Stimulated activated CD4-positive, alpha-beta T cell treated with anti-CD3 and anti-CD28 coated beads, Interleukin-4, amount 100 ng/mL, for 24 hours (primary cell): Measurements from ENCODE around the gene KRT78.
"Not testable (repeated sequence)": the region's sequence is repeated elsewhere in the genome, so short reads cannot be mapped to it uniquely, and the experiment has no call there.

ENCODE experiments used
- DNase-seq: peaks from one replicate; pipeline ENCODE4 v3.0.0-alpha.2; 2020

KRT78 gene

GRCh38 chr12:52870361-52871290 is 21.8 kb upstream of the KRT78 start:
- DNase-seq, result peak; percentile 81

DNA sequence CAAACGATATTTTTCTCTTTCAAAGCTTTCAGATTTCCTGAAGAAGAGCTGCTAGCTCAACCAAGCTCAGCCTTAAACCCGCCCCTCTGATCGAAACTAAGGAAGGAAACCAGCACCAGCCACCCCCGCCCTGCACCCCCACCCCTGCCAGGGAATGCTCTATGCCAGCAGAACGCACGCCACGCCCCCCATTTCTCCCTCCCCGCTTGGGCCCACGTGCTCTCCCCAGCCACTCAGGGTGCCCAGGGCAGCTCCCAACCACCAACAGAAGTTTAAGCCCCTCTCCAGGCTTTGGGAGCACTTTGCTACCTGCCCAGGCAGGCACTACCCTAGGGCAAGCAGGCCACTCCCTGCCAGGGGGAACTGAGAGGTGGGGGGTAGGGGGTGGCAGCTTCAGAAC is 18.8 kb upstream of the KRT78 start:
- peak; percentile 31 for DNase-seq

- DNase-seq, result no peak
Observed at GRCh38 chr12:52867152-52867551, 18.4 kb upstream of the KRT78 start.

- peak; percentile 26 for DNase-seq
Observed at GRCh38 chr12:52865090-52865944, 16.5 kb upstream of the KRT78 start.

DNA sequence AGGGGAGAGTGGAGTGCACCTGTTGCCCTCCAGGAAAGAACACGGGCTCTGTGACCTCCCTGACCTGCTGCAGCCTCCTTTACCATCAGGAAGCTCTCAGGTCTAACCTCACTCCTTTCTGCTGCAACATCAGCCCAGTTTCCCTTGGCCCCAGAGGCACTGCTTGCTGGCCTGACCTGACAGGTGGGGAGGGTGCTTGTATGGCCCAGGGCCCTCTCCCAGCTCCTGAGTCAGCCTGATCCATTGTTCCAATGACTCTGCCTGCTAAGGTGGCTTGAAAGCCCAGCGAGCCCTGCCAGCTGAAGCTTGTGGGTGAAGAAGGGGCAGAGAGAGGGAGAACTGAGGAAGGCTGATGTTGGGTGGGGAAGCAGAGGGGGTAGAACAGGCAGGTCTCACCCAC is 13.2 kb upstream of the KRT78 start:
- DNase-seq, result no peak

GRCh38 chr12:52861511-52861910 is 12.7 kb upstream of the KRT78 start:
- no peak for DNase-seq

DNA sequence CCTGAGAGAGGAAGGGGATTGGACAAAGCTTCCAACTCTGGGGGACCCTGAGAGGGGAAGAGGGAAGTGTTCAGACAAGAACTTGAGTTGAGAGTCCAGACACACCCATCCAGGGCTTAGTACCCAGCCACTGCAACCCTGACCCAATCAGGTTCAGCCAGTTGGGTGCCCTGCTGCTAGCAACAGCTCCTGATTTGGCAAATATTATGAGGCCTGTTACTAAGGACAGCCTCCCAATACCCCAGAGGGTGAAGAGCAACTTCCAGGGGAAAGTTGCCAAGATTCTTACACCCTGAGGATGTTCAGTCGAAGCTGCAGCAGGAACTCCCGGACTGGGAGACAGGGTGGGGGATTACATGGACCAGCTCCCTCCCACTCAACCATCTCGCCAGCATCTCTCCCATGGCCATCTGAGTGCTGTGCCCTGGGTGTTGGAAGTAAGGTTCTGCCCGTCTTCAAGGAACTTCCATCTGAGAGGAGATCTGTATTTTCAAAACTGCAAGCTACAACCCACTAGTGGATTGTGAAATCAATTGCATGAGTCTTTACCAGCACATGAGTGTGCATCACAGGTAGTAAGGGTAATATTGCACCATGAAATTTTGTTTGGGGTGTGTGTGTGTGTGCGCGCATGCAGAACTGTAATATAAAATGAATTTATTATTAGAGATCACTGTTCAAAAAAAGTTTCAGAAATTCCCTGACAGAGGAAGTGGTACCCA is 11.5 kb upstream of the KRT78 start:
- DNase-seq, result no peak

- no peak for DNase-seq
Observed at GRCh38 chr12:52857500-52857899, 8.7 kb upstream of the KRT78 start.

DNA sequence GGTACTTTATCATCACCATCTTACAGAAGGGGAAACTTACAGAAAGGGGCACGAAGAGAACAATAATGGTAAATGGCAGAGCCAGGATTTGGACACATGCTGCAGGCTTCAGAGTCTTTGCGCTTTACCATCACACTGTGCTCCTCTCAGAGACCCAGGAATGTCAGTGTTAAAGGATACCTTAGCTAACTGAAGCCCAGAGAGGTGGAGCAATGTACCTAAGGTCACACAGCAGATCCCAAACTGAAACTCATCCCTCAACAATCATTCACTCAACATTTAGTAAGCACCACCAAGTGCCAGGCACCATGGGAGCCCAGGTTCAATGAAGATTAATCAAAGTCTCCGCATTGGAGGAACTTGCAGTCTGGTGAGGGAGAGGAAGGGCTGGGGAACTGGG is 8.0 kb upstream of the KRT78 start:
- DNase-seq, result no peak

DNA sequence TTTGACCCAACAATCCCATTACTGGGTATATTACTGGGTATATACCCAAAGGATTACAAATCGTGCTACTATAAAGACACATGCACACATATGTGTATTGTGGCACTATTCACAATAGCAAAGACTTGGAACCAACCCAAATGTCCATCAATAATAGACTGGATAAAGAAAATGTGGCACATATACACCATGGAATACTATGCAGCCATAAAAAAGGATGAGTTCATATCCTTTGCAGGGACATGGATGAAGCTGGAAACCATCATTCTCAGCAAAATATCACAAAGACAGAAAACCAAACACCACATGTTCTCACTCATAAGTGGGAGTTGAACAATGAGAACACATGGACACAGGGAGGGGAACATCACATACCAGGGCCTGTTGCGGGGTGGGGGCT is 7.3 kb upstream of the KRT78 start:
- not testable (repeated sequence) for DNase-seq

DNA sequence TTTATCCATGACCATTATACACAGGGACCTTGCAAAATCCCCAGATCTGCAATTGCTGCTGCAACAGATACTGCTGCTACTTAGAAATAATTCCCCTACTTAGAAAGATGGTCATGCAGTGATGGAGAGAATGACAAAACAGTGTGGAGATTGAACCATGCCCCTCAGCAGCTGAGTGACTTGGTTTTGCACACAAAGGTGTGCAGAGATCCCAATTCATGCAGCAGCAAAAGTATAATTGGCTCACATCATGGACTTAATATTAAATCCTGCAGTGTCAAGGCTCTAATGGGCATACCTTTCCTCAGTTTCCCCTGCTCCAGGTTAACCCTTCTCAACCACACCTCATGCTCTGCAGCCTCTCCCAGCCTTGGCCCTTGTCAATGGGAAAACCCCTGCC is 3.0 kb upstream of the KRT78 start:
- no peak for DNase-seq

- DNase-seq, result no peak
Observed at GRCh38 chr12:52850681-52851080, 1.9 kb upstream of the KRT78 start.

- no peak for DNase-seq
Observed at GRCh38 chr12:52849511-52849910, 717 bp upstream of the KRT78 start.

DNA sequence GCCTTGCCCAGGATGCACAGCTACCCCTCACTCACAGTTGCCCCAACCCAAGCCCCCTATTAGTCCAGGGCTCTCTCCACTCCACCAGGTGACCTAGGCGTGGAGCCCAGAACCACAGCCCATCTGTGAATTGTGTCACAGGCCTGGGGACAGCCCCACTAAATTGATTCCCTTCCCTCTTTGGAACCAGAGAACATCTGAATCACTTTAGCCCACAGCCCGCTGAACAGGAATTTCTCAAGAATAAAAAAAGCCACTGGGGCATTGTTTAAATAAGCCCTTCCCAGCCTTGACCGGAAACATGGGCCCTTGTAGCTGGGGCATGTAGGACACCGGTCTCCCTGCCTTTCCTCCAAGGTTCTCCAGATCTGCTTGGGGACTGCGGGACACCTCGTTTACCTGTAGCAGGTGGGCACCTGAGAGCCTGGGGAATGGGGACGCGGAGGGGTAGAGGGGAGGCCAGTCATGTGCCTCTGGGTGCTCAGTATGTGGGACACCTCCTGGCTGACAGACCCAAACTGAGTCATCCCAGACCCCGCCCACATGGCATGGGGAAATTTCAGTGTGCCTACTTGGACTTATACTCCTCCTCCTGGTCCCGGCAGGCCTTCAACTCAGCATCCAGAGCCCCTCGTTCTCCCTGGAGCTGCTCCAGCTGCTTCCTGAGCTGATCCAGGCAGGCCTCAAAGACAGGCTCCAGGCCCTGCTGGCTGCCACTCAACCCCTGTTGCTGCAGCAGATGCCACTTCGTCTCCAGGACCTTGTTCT is 1.3 kb downstream of the KRT78 start:
- DNase-seq, result no peak

DNA sequence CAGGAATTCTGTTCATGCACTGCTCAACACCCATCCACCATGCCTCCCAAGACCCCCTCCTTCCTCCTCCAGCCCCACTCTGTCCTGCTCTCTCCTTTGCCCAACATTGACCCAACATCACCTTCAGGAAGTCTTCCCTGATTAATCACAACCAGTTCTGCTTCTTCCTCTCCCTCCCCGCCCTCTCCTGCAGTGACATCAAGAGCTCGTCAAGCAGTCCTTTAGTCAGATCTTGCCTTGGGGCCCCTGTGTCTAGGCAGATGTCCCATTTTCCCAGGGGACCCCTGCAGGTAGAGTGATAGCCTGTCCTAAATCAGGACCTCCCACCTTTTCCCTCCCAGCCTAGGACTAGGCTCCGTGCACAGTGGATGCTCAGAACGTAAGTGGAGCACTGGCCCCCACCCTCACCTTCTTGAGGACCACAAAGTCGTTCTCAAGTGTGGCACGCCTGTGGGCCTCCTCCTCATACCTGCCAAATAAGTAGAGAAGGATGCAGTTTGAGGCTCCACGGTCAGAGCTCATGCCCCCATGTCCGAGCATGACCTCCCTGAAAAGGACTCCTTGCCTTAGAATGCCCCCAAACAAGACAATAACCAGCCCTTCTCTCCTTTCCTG is 2.3 kb downstream of the KRT78 start:
- no peak for DNase-seq

- DNase-seq, result no peak
Observed at GRCh38 chr12:52845946-52846345, 2.8 kb downstream of the KRT78 start.

- DNase-seq, result no peak
Observed at GRCh38 chr12:52844386-52844785, 4.4 kb downstream of the KRT78 start.

DNA sequence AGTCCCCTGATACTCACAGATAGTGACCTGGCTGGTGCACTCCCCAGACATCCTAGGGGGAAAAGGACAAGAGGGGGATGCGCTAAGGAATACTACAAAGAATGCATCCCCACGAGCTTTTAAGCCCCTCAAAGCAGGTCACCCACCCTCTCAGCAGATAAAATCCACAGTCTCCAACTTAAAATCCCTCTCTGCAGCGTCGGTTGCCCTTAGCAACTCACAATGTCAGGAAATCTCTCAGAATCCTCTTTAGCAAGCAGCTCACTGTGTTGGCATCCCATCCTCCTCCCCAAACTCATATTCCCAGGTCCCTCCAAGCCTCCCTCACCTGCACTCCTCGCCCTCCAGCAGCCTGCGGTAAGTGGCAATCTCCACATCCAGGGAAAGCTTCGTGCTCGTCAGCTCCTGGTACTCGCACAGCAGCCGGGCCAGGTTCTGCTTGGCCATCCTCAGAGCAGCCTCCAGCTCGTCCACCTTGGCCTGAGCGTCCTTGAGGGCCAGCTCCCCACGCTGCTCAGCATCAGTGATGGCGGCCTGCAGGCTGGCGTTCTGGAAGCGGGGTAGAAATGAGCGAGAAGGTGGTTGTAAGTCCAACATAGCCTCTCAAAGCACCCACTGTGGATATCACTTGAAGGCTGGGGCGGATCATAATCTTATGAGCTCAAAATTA is 9.2 kb downstream of the KRT78 start:
- no peak for DNase-seq

DNA sequence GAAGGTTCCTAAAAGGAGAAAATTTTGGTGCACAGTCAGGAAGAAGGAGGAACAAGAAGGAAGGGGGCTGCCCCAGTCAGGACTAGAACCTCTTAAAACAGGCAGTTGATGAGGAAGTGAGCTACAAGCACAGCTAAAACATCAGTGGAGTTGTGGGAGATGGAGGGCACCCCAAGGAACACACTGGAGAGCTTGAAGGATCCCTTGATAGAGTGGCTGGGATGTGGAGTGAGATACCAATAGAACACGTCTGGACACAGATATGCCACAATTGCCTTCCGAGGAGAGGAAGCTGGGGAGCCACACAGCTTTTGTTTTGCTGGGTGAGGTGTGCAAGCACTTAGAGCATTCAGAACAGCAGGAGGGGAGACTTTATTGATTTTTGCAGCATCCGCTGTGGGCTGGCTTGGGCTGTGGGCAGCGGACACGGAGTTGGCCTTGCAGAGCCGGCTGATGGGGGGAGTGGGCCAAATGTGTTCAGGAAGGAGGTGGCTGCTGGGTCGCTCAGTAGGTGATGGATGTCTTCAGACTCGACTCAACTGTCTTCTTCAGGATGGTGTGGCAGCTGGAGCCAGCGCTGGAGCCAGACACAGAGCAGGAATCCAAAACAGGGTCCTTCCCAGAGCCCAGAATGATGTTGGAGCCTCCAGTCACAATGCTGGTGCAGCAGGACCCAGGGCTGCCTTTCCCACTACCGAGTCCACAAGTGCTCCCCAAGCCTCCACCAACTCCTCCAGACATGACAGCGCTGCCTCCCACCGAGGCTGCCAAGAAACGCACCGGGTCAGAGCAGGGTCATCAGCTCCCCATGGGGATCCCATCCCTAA is 10.0 kb downstream of the KRT78 start:
- no peak for DNase-seq
